ENCODE results near the gene CALML3.
"Not testable (repeated sequence)": the region's sequence is repeated elsewhere in the genome, so short reads cannot be mapped to it uniquely, and the experiment has no call there.

Gene CALML3

DNA sequence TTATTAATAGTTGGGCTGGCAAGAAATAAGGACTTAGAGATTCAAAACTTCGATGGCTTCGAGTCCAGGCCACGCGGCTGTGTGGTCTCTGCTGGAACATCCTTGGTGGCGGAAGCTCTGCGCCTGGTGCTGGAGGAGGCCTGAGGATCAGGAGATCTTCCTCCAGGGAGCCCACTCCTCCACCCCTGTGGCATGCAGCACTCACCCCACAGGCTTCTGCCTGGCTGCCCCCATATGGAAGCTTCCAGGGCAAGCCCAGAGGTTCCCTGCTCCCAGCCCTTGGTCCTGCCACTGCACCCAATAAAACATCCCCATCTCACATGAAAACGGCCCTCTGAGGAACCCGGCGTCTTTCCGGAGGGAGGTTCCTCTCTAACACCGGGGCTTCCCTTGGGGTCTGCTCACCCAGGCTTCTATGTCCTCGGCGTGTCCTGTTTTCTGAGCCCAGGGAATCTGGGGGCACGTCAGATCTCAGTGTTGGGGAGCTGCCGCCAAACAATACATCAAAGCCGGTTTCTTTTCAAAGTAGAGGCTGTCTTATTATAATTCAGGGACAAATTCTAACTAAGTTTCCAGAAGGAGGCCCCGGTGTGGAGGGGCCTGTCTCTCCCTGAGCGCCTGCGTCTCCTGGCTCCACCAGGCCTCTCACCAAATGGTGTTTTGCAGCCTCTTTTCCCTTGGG, 32.4 kb downstream of the CALML3 start:
- no peak for DNase-seq

DNA sequence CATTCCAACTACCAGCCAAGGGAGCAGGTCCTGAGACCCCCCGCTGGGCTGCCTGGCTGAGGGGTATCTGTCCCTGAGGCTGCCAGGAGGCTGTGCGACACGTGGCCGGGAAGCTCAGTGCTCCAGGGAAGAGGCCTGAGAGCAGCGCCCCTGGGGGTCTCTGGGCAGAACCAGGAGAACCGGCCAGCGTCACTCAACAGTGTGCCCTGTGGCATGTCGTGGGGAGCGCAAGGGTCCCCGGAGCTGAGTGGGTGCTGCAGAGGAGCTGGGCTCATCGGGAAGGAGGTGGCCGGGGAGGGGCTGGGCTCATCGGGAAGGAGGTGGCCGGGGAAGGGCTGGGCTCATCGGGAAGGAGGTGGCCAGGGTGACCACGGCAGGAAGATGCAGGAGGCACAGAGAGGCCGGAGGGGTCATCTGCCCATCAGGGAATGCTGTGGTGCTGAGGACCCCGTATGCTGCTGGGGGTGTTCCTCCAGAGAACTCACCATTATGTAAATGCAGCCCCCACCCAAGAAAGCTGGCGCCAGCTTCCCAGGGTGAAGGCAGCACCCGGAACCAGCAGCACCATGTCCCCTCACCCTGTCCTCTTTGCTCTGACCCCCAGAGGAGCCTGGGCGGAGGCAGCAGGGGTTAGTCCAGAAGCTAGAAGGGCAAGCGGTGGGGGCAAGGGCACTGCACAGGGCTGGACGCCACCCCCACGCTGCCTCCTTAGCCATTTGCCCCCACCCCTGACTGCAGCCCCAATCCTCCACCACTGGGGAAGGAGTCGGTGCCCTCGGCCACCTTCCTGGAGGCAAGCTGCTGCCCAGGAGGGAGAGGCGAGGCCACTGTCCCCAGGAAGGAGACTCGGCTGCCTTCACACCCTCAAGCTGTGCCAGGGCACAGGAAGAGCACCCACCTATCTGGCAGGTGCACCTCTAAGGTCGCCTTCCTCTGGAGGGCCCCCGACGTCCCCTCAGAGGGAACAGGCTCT, 33.3 kb downstream of the CALML3 start:
- DNase-seq = no peak

DNA sequence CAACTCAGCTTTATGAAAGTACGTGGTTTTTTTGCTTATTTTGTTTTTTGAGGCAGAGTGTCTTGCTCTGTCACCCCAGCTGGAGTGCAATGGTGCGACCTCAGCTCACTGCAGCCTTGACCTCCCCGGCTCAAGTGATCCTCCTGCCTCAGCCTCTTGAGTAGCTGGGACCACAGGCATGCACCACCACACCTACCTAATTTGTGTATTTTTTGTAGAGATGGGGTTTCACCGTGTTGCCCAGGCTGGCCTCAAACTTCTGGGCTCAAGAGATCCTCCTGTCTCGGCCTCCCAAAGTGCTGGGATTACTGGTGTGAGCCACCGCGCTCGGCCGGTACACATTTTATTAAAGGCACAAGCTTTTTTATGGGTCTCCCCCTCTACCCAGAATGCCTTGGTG, 34.3 kb downstream of the CALML3 start:
- DNase-seq = not testable (repeated sequence)

- peak; percentile 96 for DNase-seq
Observed at GRCh38 chr10:5559642-5560141, 34.9 kb downstream of the CALML3 start.

GRCh38 chr10:5560142-5560816, 35.5 kb downstream of the CALML3 start:
- no peak for DNase-seq

DNA sequence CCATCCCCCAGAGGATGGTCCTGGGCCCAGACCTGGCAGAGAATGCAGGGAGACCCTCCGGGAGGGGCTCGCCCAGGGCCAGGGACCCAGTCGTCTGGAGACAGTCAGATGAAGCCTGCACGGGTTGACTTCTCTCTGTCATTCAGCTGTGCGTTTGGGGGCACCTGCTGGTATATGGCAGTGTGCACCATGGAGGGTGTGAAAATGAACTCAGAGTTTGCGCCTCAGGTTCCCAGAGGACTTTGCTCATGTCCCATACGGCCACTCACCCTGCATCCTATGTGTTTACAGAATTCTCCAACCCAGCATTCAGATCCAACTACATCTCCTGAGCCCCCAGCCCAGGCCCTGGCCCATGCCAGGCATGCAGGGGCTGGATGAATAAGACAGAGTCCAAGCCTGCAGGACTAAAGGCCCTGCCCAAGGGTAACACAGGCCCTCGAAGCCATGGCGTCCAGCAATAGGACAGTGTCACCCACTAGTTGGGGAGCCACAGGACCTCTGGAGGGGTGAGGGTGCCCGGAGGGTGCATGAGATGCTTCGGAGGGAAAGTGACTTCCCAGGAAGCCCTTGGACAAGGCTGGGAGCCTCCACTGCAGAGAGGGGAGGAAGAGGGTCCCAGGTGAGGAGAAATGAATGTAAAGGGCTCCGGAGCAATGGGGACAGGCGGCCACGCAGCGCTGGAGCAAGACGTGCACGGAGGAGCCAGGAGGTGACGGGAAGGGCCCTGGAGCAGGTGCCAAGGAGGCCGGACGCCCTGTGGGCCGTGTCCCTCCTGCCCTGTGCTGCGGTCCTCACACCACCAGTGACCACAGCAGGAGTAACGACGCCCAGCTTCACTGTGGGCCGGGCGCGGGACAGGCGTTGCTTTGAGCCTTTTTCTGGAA, 36.3 kb downstream of the CALML3 start:
- DNase-seq = no peak

DNA sequence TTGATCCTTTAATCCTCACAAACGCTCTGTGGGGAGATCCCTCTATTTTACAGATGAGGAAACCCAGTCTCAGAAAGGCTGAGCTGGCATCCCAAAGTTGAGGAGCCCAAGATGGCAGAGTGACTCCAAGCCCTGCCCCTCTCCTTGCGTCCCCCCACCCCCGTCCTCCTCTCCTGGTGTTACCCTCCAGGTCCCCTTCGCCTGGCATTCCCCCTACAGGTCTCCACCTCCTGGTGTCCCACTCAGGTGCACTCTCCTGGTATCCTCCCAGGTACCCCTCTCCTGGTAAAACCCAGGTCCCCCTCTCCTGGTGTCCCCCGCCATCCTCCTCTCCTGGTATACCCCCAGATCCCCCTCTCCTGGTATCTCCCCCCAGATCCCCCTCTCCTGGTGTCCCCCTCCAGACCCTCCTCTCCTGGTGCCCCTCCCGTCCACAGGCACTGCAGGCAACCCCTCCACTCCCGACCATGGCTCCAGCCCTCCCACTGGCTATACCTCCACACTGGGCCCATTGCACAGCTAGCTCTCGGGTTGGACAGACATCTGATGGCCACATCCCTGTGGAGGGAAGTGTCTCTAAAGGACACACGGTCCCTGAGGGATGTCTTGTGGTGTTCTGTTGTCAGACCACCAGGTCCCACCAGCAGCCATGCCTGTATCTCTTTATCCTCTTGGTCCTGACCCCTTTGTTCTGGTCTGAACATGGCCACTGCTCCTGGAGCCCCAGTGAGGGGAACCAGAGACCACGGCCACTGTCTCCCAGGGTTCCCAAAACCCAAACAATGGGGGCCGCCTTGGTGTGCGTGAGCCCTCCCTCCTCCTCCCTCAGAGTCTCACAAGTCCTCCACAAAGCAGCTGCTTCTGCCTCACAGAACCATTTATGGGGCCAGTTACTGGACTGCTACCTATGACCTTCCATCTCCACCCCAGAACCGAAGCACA, 37.2 kb downstream of the CALML3 start:
- DNase-seq = no peak

- peak; percentile 58 for DNase-seq
Observed at GRCh38 chr10:5563321-5563961, 38.7 kb downstream of the CALML3 start.

DNA sequence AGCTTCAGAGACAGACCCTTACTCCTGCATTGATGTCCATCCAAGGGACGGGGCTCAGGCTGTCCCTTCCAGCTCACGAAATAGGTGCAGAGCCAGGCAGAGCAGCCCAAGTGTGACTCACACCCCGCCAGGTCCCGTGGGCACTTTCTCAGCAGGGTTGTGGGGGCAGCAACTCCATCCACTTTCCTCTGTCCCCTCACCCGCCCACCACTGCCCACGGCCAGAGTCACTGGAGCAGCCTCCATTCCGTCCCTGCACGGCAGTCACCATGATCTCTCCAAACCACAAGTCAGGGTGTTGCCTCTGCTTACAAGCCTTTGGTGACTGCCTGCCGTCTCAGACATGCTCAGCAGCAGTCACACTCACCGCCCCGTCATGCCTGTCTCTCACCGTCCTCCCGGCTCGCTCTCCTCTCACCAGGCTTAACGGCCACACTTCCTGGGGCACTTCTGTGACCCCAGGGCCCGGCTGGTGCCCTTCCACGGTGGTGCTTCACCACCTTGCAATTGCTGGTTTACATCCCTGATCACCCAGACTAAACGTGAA, 39.3 kb downstream of the CALML3 start:
- no peak for DNase-seq

- DNase-seq = no peak
Observed at GRCh38 chr10:5564537-5565204, 39.9 kb downstream of the CALML3 start.

DNA sequence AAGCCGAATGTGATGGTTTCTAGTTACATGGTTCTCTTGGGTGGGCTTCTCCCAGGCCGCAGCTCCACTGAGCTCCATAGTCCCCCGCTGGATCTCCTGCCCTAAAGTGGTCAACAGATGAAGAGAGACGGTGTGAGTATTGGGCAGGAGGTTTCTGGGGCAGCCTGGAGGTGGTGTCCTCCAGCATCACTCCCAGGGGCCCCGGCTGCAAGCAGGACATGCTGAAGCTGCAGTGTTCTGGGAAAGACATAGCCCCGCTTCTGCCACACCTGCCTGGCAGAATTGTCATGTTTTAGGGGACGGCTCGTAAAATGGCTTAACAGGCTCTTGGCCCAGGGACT, 40.4 kb downstream of the CALML3 start:
- no peak for DNase-seq

DNA sequence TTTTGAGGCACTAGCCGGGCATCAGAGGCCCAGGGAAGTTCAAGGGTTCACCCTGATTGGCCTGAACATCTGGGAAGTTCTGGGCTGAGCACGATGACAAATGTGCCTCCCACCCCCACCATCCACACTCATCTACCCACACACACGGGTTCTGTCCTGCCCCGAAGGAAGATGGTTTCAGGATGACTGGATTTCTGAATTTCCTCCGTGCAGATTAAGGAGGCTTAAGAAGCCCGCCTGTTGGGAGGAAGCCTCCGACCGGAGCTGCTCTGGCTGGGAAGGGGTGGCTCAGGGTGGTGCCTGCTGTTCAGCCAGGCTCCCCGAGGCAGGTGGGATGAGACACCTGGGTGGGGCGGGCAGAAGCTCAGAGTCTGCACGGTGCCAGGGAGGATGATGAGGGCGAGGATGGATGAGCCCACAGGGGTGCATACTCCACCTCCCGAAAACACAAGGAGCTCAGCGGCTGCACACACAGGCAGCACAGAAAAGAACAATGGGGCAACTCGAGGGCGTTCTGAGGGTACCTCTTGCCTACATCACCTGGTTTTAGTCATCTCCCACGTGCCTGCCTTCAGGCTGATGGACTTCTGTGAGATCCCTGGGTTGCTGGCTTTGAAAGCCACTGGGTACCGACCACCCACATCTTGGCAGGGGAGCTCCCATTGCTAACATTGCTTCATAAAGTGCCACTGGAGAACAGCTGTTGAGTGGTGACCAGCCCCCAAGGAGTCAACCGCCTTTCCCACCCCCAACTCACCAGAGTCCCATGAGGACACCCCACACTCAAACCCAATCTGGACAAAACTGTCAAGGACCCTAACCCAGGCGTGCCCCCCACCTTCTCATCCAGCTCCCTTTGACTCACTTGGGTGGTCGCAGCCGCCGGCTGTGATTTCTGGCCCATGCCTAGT, 41.2 kb downstream of the CALML3 start:
- peak; percentile 85 for DNase-seq

- no peak for DNase-seq
Observed at GRCh38 chr10:5566614-5567013, 41.9 kb downstream of the CALML3 start.

DNA sequence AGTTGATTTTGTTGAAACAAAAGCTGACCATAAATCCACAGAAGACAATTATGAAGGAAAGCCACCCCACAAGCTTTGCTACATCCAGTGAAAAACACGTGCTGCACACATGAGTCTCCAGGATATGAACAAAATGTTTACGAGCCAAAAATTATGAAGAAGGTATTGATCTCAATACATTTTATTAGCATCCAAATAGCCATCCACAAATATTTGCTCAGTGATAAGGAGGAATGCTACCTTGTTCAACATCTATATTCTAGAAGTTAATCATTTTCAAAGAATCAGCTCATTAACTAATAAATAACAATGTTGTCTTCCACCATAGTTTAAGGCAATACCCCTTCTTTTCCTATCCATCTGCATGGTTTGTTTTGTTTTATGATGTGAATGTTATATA, 42.7 kb downstream of the CALML3 start:
- no peak for DNase-seq

- no peak for DNase-seq
Observed at GRCh38 chr10:5568984-5569383, 44.2 kb downstream of the CALML3 start.

GRCh38 chr10:5569568-5569967, 44.8 kb downstream of the CALML3 start:
- no peak for DNase-seq

- DNase-seq = no peak
Observed at GRCh38 chr10:5570007-5570655, 45.4 kb downstream of the CALML3 start.

Measured in fibroblast of skin of abdomen (primary cell).